Measurements from ENCODE around the gene CPE. TPM values are rescaled to one million over a fixed set of nuclear protein-coding genes. Genes with fewer than 3 reads are reported as not detected.

Gene CPE
- 70.3 and 99.1 TPM in 2 replicates for total RNA-seq

GRCh38 chr4:165378745-165379677 lies at the start of gene CPE:
Gene CPE, plus strand, starts transcription at chr4:165379008. Its CDS starts 214 bp downstream, at chr4:165379222.

Small RNAs within 50 kb of the gene (small RNA-seq; reads per million reads assigned to genes)
- gene MIR578 (not detected), gene SCGB1D5P (not detected)

Other genes with a start within 250 kb of the CPE start
- gene KLHL2, start 171.4 kb upstream of the CPE start, total RNA-seq = 14.9 and 18.0 TPM in 2 replicates
- gene MSMO1, start 51.3 kb upstream of the CPE start, total RNA-seq = 233 and 258 TPM in 2 replicates

Data from hair follicle dermal papilla cell (primary cell).